Lung (tissue), 12 donors: ENCODE measurements around the gene CNTN5. TPM values are rescaled to one million over a fixed set of nuclear protein-coding genes. Genes with fewer than 3 reads are reported as not detected.

ENCODE experiments used
- ATAC-seq: fragments of 200-7000 bp; cut with Tn5 transposase; one replicate; pipeline ENCODE4 v1.9.1; 2020; ENCODE audit warnings: moderate number of reproducible peaks; ENCODE audit not compliant: insufficient read depth, low FRiP score
- DNase-seq, 3 donors: peaks; one replicate each; pipeline ENCODE4 v3.0.0-alpha.2; 2013 to 2017
- H3K27ac ChIP-seq, 2 donors: one replicate each; pipeline ENCODE4 v1.5.1; 2013; ENCODE audit warnings: mild to moderate bottlenecking in 2 of 2, moderate library complexity in 2 of 2, control low read depth in 1 of 2, inconsistent platforms in 1 of 2, low read depth in 1 of 2, low read length in 1 of 2
- H3K27me3 ChIP-seq, 3 donors: one replicate each; pipeline ENCODE4 v1.5.1; 2013; ENCODE audit warnings: low read length in 2 of 3; ENCODE audit not compliant: control insufficient read depth in 3 of 3, insufficient read depth in 3 of 3
- H3K36me3 ChIP-seq, 4 donors: one replicate each; pipeline ENCODE4 v1.5.1; 2013; ENCODE audit warnings: low read length in 4 of 4, mild to moderate bottlenecking in 1 of 4, moderate library complexity in 1 of 4; ENCODE audit not compliant: control insufficient read depth in 4 of 4, insufficient read depth in 4 of 4
- H3K4me1 ChIP-seq, 5 donors: one replicate each; pipeline ENCODE4 v1.5.1; 2013; ENCODE audit warnings: low read length in 5 of 5, mild to moderate bottlenecking in 2 of 5, moderate library complexity in 1 of 5; ENCODE audit not compliant: control insufficient read depth in 5 of 5, insufficient read depth in 5 of 5
- H3K4me3 ChIP-seq: one replicate; pipeline ENCODE4 v1.5.1; 2013; ENCODE audit warnings: mild to moderate bottlenecking, control low read depth, moderate library complexity
- H3K9ac ChIP-seq, 2 donors: one replicate each; pipeline ENCODE4 v1.5.1; 2013; ENCODE audit warnings: low read length in 2 of 2, control low read depth in 1 of 2; ENCODE audit not compliant: insufficient read depth in 1 of 2
- H3K9me3 ChIP-seq, 4 donors: one replicate each; pipeline ENCODE4 v1.5.1; 2013; ENCODE audit warnings: low read length in 3 of 4, mild to moderate bottlenecking in 1 of 4, moderate library complexity in 1 of 4; ENCODE audit not compliant: control insufficient read depth in 4 of 4, insufficient read depth in 3 of 4
- CTCF ChIP-seq: IDR thresholded peaks from 2 replicates; pipeline ENCODE4 v1.5.1; 2012; ENCODE audit warnings: mild to moderate bottlenecking; ENCODE audit errors: control extremely low read depth, extremely low read depth
- WGBS, 2 donors: extraction: QIAGEN DNeasy Blood & Tissue Kit; methylation state at CpG; one replicate each; pipeline ENCODE4 v1.1.7; 2013; 5-methylcytosine and 5-hydroxymethylcytosine counted together
- polyA plus RNA-seq, 2 donors: library from polyadenylated mRNA; stranded (reverse); fragments of 200-250 nt; gene quantifications; one replicate each; pipeline ENCODE4 v1.2.1, GENCODE V29; 2013
- total RNA-seq, 2 donors: library from RNA; depleted of rRNA in 1 of 2; stranded (reverse); fragments of >200 nt in 1 of 2; gene quantifications; one replicate each; pipeline ENCODE4 v1.2.1, GENCODE V29; 2014 to 2021
- donor health status: control.
- donor health status: control.
- donor health status: Bipolar disorder and iron deficiency.
- donor health status: healthy.
- donor health status: DM: yes; HTN: yes; CAD: no.

Gene CNTN5
- total and polyA plus RNA-seq, 4 donors, result 0.10 to 0.80 (median 0.44) TPM

GRCh38 chr11:99693941-99694492 lies 673.3 kb downstream of the CNTN5 start:
- peaks cover 0 to 6% (median 0%) of the 10 kb centered on the region in 5 donors for H3K4me1 ChIP-seq
- H3K27ac ChIP-seq, result no peak overlapping the region
- H3K36me3 ChIP-seq, result no peaks in the 10 kb centered on the region
- no peak overlapping the region for H3K4me3 ChIP-seq
- ATAC-seq (no peak), DNase-seq (peak; percentile 18 to 65 (median 63))
- no peak for TF ChIP-seq CTCF
- no peak overlapping the region for H3K9ac ChIP-seq
- no peaks in the 10 kb centered on the region for H3K27me3 ChIP-seq
- WGBS, 2 donors, result 37 to 69% methylated on average over 6 of the region's 6 CpGs
- H3K9me3 ChIP-seq, result peaks cover 0 to 6% (median 0%) of the 10 kb centered on the region in 4 donors

GRCh38 chr11:99695106-99695505 lies 674.4 kb downstream of the CNTN5 start:
- TF ChIP-seq CTCF, result no peak
- Histone ChIP-seq H3K4me3 (no peak overlapping the region), H3K27ac (no peak overlapping the region), H3K4me1 (peaks cover 0 to 6% (median 0%) of the 10 kb centered on the region in 5 donors), H3K36me3 (no peaks in the 10 kb centered on the region), H3K9me3 (peaks cover 0 to 6% (median 0%) of the 10 kb centered on the region in 4 donors), H3K27me3 (no peaks in the 10 kb centered on the region), H3K9ac (no peak overlapping the region)
- no peak for DNase-seq
- ATAC-seq, result no peak

GRCh38 chr11:99706848-99707247 lies 686.1 kb downstream of the CNTN5 start:
- peaks cover 0 to 4% (median 0%) of the 10 kb centered on the region in 5 donors for H3K4me1 ChIP-seq
- H3K27ac ChIP-seq, result no peak overlapping the region
- no peak overlapping the region for H3K9ac ChIP-seq
- no peak overlapping the region for H3K4me3 ChIP-seq
- H3K9me3 ChIP-seq, result no peaks in the 10 kb centered on the region
- WGBS, 2 donors, result 78 to 84% methylated on average over 1 of the region's 1 CpG
- no peaks in the 10 kb centered on the region for H3K27me3 ChIP-seq
- no peaks in the 10 kb centered on the region for H3K36me3 ChIP-seq
- DNase-seq (no peak), ATAC-seq (no peak)
- no peak for TF ChIP-seq CTCF
